ENCODE results near the gene CCDC91.

DNA sequence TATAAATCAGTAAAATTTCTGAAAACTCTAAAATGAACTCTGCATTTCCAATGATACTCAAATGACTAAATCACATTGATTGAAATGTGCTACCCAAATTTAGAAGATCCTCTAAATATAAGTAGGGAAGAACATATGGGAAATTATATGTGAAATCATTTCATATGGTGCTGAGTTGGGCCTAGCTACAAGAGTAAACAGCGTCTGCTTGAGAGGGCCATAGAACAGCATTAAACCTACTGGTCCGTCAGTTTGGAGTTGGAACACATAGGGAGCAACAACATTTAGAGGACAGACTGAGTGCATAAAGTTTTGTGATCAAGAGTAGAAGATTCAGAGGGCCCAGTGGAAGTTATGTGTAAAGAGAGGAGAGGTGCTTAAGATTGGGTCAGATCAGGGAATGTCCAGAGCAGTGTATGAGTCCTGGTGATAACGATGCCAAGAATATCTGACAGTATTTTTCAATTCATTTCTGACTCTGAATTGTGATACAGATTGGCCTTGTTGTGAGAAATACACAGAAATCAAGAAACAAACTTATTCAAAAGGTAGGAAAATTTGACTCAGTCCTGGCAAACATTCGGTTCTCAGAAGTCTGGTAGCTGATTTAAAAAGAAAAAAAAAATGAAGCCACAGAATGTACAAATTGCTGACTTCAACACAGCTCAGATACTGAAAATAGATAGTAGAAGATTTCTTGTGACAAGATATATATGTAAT, 362.2 kb downstream of the CCDC91 start:
- TF ChIP-seq, protein P1, sequence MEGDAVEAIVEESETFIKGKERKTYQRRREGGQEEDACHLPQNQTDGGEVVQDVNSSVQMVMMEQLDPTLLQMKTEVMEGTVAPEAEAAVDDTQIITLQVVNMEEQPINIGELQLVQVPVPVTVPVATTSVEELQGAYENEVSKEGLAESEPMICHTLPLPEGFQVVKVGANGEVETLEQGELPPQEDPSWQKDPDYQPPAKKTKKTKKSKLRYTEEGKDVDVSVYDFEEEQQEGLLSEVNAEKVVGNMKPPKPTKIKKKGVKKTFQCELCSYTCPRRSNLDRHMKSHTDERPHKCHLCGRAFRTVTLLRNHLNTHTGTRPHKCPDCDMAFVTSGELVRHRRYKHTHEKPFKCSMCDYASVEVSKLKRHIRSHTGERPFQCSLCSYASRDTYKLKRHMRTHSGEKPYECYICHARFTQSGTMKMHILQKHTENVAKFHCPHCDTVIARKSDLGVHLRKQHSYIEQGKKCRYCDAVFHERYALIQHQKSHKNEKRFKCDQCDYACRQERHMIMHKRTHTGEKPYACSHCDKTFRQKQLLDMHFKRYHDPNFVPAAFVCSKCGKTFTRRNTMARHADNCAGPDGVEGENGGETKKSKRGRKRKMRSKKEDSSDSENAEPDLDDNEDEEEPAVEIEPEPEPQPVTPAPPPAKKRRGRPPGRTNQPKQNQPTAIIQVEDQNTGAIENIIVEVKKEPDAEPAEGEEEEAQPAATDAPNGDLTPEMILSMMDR (IDR thresholded peaks at IDR 0.05) = no peak
- TF ChIP-seq POLR2A (IDR thresholded peaks at IDR 0.05) = no peak

Measured in Peyer's patch (tissue), 4 donors.